ENCODE data around the gene L3MBTL4. TPM values are rescaled to one million over a fixed set of nuclear protein-coding genes. Genes with fewer than 3 reads are reported as not detected.

Gene L3MBTL4
- total RNA-seq, 4 donors from 2014 or later = 6.0 to 14.8 (median 10.0) TPM

DNA sequence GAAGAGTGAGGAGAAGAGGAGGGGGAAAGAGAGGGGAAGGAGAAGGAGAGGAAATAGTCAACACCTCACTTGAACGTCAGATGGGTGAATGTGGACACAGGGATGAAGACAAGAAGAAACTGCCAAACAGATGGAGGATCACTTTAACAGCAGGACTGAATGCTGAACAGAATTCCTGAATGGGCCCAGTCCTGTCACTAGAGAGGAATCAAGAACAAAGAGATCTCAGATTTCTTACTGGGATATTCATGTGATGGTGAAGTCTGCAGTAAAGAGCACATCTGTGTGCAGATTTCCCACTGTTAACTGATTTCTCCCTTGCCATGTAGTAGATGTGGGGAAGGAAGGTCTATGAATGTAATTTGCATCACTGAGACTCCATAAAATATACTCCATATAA lies 135.4 kb downstream of the L3MBTL4 start:
- TF ChIP-seq, protein P1, sequence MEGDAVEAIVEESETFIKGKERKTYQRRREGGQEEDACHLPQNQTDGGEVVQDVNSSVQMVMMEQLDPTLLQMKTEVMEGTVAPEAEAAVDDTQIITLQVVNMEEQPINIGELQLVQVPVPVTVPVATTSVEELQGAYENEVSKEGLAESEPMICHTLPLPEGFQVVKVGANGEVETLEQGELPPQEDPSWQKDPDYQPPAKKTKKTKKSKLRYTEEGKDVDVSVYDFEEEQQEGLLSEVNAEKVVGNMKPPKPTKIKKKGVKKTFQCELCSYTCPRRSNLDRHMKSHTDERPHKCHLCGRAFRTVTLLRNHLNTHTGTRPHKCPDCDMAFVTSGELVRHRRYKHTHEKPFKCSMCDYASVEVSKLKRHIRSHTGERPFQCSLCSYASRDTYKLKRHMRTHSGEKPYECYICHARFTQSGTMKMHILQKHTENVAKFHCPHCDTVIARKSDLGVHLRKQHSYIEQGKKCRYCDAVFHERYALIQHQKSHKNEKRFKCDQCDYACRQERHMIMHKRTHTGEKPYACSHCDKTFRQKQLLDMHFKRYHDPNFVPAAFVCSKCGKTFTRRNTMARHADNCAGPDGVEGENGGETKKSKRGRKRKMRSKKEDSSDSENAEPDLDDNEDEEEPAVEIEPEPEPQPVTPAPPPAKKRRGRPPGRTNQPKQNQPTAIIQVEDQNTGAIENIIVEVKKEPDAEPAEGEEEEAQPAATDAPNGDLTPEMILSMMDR (IDR thresholded peaks at IDR 0.05; ENCODE audit: low read depth) = no peak

DNA sequence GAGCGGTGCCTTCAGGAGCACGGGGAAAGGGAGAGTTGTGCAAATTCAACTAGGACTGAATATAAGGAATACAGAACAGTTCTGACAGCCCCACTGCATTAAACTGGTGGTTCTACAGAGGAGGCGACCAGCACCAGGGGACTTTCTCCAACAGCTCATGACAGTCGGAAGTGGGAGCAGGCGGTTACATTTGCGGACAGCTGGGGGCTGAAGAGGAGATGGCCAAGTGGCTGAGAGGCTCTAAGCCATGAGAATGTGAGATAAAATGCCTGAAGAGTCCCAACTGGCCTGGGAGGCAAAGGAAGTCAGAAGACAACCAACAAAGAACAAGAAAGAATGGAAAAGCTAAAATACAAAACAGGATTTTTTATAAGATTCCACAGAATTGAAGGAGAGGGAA lies 141.3 kb downstream of the L3MBTL4 start:
- TF ChIP-seq, protein P1 (IDR thresholded peaks at IDR 0.05; ENCODE audit: low read depth) = no peak

DNA sequence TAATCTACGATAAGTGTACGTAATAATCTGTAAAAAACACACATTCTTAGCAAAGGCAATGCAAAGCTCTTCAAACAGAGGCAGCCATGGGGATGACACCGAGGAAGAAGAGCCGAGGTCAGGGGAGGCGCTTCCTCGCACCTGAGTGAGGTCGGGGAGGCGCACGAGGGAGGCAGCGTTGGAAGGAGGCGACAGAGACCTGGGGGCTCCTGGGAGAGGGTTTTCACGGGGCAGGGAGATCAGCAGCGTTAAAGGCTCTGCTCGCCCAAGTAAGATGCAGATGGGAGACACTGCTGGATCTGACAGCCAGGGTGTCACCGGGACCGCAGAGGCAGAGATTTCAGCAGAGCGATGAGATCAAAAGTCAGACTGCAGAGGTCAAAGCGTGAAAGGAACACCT lies 143.1 kb downstream of the L3MBTL4 start:
- TF ChIP-seq, protein P1 (IDR thresholded peaks at IDR 0.05; ENCODE audit: low read depth) = no peak

DNA sequence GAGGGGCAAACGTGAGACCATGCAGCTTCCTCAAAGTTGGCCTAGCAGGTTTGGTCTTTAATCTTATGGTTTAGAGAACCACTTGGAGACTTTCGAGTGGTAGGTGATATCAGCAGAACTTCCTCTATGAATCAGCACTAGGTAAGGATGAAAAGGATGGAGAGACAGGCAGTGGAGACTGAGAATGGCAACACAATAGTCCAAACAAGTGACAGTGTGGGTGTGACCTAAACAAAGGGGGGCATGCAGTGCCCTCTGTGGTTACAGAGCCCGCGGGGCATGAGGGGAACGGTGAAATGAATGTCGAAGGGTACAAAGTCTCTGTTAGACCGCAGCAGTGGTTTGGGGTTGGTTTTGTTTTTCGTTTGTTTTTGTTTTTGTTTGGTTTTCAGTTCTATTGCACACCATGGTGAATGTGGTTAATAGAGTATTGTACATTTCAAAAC lies 143.9 kb downstream of the L3MBTL4 start:
- TF ChIP-seq, protein P1 (IDR thresholded peaks at IDR 0.05; ENCODE audit: low read depth) = no peak

DNA sequence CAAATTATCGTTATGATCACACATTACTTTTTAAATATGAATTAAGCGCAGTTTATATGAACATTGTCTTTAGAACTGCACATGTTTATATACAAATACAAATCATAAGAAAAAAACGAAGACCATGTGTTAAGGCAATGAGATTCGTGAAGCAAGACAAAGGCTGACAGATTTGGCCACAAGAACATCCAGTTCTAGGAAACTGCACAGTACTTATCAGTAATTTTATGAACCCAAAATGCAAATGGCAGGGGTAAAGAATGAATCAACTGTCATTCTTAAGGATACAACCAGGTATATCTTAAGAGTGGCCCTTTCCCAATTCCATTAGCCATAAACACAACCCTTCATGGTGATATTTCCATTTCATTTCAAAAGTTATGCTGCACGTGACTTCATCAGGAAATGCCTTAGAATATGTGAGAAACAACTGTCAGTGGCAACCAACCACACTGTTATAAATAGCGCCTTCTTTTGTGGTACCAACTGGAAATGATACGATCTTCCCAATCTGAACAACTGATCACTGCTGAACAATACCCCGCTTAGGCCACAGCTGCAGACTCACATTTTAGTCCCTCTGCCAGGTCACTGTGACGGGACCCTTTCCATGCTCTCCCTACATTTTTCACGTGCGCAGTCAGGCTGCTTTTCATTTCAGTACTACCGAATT lies 144.9 kb downstream of the L3MBTL4 start:
- TF ChIP-seq, protein P1 (IDR thresholded peaks at IDR 0.05; ENCODE audit: low read depth) = no peak

DNA sequence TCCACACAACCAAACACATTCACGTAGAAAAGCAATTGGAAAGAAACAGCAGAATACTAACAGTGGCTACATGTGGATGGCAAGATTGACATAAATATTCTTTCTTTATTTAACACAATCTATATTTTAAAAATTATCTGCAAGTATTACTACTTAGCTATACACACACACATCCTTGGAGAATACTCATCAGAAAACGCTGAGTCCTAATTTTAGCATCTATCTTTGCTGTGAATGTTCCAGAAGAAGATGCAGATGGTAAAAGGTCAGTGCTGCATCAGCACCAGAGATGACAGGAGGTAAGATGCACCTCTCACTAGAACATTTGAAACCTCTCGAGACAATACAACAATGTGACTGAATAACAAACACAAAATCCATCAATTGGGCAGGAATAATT lies 148.5 kb downstream of the L3MBTL4 start:
- TF ChIP-seq, protein P1 (IDR thresholded peaks at IDR 0.05; ENCODE audit: low read depth) = no peak

DNA sequence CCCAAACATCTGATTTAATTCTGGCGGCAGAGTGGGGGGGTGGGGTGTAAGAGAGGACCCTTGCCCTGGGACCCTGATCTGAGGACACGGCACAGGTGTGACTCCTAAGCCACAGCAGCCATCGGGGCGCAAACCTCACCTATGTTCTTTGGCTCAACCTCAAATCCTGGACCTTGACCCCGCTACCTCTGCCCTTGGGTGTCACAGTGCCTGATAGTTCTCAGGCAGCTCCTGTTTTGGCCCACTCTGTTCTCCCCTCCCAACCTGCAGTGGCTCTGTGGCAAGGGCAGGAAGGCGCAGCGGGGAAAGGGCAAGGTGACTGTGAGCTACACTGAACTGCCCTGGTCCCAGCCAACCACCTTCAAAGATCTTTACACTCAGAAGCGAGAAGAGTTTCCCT lies 152.8 kb downstream of the L3MBTL4 start:
- TF ChIP-seq, protein P1 (IDR thresholded peaks at IDR 0.05; ENCODE audit: low read depth) = no peak

Measured in subcutaneous adipose tissue (tissue), 4 donors.